Stimulated activated memory B cell treated with anti-CD40 and anti-IgM and Interleukin-4, amounts not matched to agents 10 μg/mL and 1 μg/mL and 100 μg/mL, for 72 hours (primary cell): ENCODE results near the gene OR10K2.
"Not testable (repeated sequence)": the region's sequence is repeated elsewhere in the genome, so short reads cannot be mapped to it uniquely, and the experiment has no call there.

Experiments
- ATAC-seq: fragments of 150-1000 bp; cut with Tn5 transposase; 2 replicates; pipeline ENCODE4 v1.10.0; 2021
- H3K27ac Mint-ChIP-seq: one replicate; pipeline ENCODE4 v1.8.0; 2022; ENCODE audit warnings: mild to moderate bottlenecking, mixed read lengths
- H3K27me3 Mint-ChIP-seq: one replicate; pipeline ENCODE4 v1.8.0; 2022; ENCODE audit warnings: mixed read lengths
- H3K36me3 Mint-ChIP-seq: one replicate; pipeline ENCODE4 v1.8.0; 2022; ENCODE audit warnings: mixed read lengths
- H3K4me1 Mint-ChIP-seq: one replicate; pipeline ENCODE4 v1.8.0; 2022; ENCODE audit warnings: mixed read lengths
- H3K4me3 Mint-ChIP-seq: one replicate; pipeline ENCODE4 v1.8.0; 2022; ENCODE audit warnings: mild to moderate bottlenecking, moderate library complexity, mixed read lengths
- H3K9me3 Mint-ChIP-seq: one replicate; pipeline ENCODE4 v1.8.0; 2022; ENCODE audit warnings: mixed read lengths

Gene OR10K2

GRCh38 chr1:158426137-158426536, at the start of gene OR10K2:
OR10K2 (minus strand) TSS chr1:158426237; CDS start chr1:158420866, 5,371 bp downstream.
- Mint-ChIP-seq H3K4me1 (no peaks in the 10 kb centered on the region), H3K27ac (no peak within 1 kb of the TSS), H3K27me3 (peaks cover 17% of the 10 kb centered on the region), H3K4me3 (no peak within 1 kb of the TSS), H3K9me3 (peaks cover 18% of the 10 kb centered on the region), H3K36me3 (no peaks in the 10 kb centered on the region)
- no peak for ATAC-seq

GRCh38 chr1:158471920-158472319, 45.9 kb upstream of the OR10K2 start, which contains the start of gene OR10R2:
OR10R2 (plus strand) TSS chr1:158472220; CDS start chr1:158472326, 106 bp downstream.
- Mint-ChIP-seq H3K27ac (no peak within 1 kb of the TSS), H3K4me1 (peaks cover 5% of the 10 kb centered on the region), H3K27me3 (peaks cover 12% of the 10 kb centered on the region), H3K9me3 (no peaks in the 10 kb centered on the region), H3K4me3 (no peak within 1 kb of the TSS), H3K36me3 (no peaks in the 10 kb centered on the region)
- ATAC-seq, result no peak

- H3K27me3 Mint-ChIP-seq, result no peaks in the 10 kb centered on the region
- no peaks in the 10 kb centered on the region for H3K36me3 Mint-ChIP-seq
- no peak within 1 kb of the TSS for H3K27ac Mint-ChIP-seq
- H3K4me1 Mint-ChIP-seq, result no peaks in the 10 kb centered on the region
- no peak within 1 kb of the TSS for H3K4me3 Mint-ChIP-seq
- H3K9me3 Mint-ChIP-seq, result no peaks in the 10 kb centered on the region
- ATAC-seq, result no peak
Measured at GRCh38 chr1:158461534-158461933, 35.5 kb upstream of the OR10K2 start, which contains the start of gene OR10K1. OR10K1 (plus strand) TSS chr1:158461834; CDS start chr1:158465562, 3,728 bp downstream.

GRCh38 chr1:158458263-158458662, 32.2 kb upstream of the OR10K2 start:
- Mint-ChIP-seq H3K4me1 (no peaks in the 10 kb centered on the region), H3K4me3 (no peak overlapping the region), H3K36me3 (no peaks in the 10 kb centered on the region), H3K9me3 (no peaks in the 10 kb centered on the region), H3K27me3 (no peaks in the 10 kb centered on the region), H3K27ac (no peak overlapping the region)
- no peak for ATAC-seq

GRCh38 chr1:158457246-158457645, 31.2 kb upstream of the OR10K2 start:
- no peaks in the 10 kb centered on the region for H3K4me1 Mint-ChIP-seq
- ATAC-seq, result no peak
- H3K27me3 Mint-ChIP-seq, result no peaks in the 10 kb centered on the region
- H3K36me3 Mint-ChIP-seq, result no peaks in the 10 kb centered on the region
- H3K27ac Mint-ChIP-seq, result no peak overlapping the region
- no peak overlapping the region for H3K4me3 Mint-ChIP-seq
- H3K9me3 Mint-ChIP-seq, result no peaks in the 10 kb centered on the region

GRCh38 chr1:158454537-158454936, 28.5 kb upstream of the OR10K2 start:
- peaks cover 8% of the 10 kb centered on the region for H3K9me3 Mint-ChIP-seq
- H3K4me3 Mint-ChIP-seq, result no peak overlapping the region
- no peaks in the 10 kb centered on the region for H3K4me1 Mint-ChIP-seq
- H3K36me3 Mint-ChIP-seq, result peaks cover 10% of the 10 kb centered on the region
- ATAC-seq, result no peak
- peaks cover 11% of the 10 kb centered on the region for H3K27me3 Mint-ChIP-seq
- H3K27ac Mint-ChIP-seq, result no peak overlapping the region

- Mint-ChIP-seq H3K9me3 (no peaks in the 10 kb centered on the region), H3K27me3 (no peaks in the 10 kb centered on the region), H3K4me1 (no peaks in the 10 kb centered on the region), H3K36me3 (no peaks in the 10 kb centered on the region), H3K27ac (no peak overlapping the region), H3K4me3 (no peak overlapping the region)
- ATAC-seq, result no peak
Measured at GRCh38 chr1:158445376-158445775, 19.3 kb upstream of the OR10K2 start.

- peaks cover 9% of the 10 kb centered on the region for H3K36me3 Mint-ChIP-seq
- no peak for ATAC-seq
- no peak overlapping the region for H3K27ac Mint-ChIP-seq
- peaks cover 22% of the 10 kb centered on the region for H3K27me3 Mint-ChIP-seq
- peaks cover 9% of the 10 kb centered on the region for H3K9me3 Mint-ChIP-seq
- peaks cover 7% of the 10 kb centered on the region for H3K4me1 Mint-ChIP-seq
- no peak overlapping the region for H3K4me3 Mint-ChIP-seq
Measured at GRCh38 chr1:158434741-158435140, 8.7 kb upstream of the OR10K2 start.

- H3K4me3 Mint-ChIP-seq, H3K27ac Mint-ChIP-seq, ATAC-seq, H3K36me3 Mint-ChIP-seq, H3K4me1 Mint-ChIP-seq: not testable (repeated sequence)
- H3K9me3 Mint-ChIP-seq, result peaks cover 23% of the 10 kb centered on the region
- H3K27me3 Mint-ChIP-seq, result peaks cover 27% of the 10 kb centered on the region
Measured at GRCh38 chr1:158430163-158430562, 4.1 kb upstream of the OR10K2 start.

GRCh38 chr1:158425027-158425426, 1.0 kb downstream of the OR10K2 start:
- Mint-ChIP-seq H3K36me3 (no peaks in the 10 kb centered on the region), H3K27me3 (peaks cover 7% of the 10 kb centered on the region), H3K4me1 (no peaks in the 10 kb centered on the region), H3K27ac (no peak overlapping the region), H3K9me3 (peaks cover 14% of the 10 kb centered on the region), H3K4me3 (no peak overlapping the region)
- no peak for ATAC-seq

- H3K36me3 Mint-ChIP-seq, result no peaks in the 10 kb centered on the region
- H3K27me3 Mint-ChIP-seq, result no peaks in the 10 kb centered on the region
- no peak overlapping the region for H3K27ac Mint-ChIP-seq
- H3K9me3 Mint-ChIP-seq, result no peaks in the 10 kb centered on the region
- H3K4me1 Mint-ChIP-seq, result no peaks in the 10 kb centered on the region
- no peak for ATAC-seq
- H3K4me3 Mint-ChIP-seq, result no peak overlapping the region
Measured at GRCh38 chr1:158422212-158422611, 3.8 kb downstream of the OR10K2 start.

GRCh38 chr1:158417586-158417985, 8.5 kb downstream of the OR10K2 start:
- H3K4me1 Mint-ChIP-seq, result no peaks in the 10 kb centered on the region
- no peaks in the 10 kb centered on the region for H3K36me3 Mint-ChIP-seq
- H3K9me3 Mint-ChIP-seq, result no peaks in the 10 kb centered on the region

GRCh38 chr1:158414651-158415345, 11.2 kb downstream of the OR10K2 start:
- H3K27me3 Mint-ChIP-seq, result no peaks in the 10 kb centered on the region
- no peaks in the 10 kb centered on the region for H3K4me1 Mint-ChIP-seq
- no peak overlapping the region for H3K4me3 Mint-ChIP-seq
- H3K27ac Mint-ChIP-seq, result no peak overlapping the region
- H3K36me3 Mint-ChIP-seq, result no peaks in the 10 kb centered on the region
- no peaks in the 10 kb centered on the region for H3K9me3 Mint-ChIP-seq
- no peak for ATAC-seq

More at GRCh38 chr1:158417586-158417985, 8.5 kb downstream of the OR10K2 start:
- Mint-ChIP-seq H3K4me3 (no peak overlapping the region), H3K27ac (no peak overlapping the region), H3K27me3 (no peaks in the 10 kb centered on the region)
- no peak for ATAC-seq

- H3K9me3 Mint-ChIP-seq, result no peaks in the 10 kb centered on the region
- no peak overlapping the region for H3K27ac Mint-ChIP-seq
- H3K36me3 Mint-ChIP-seq, result no peaks in the 10 kb centered on the region
- H3K4me1 Mint-ChIP-seq, result no peaks in the 10 kb centered on the region
- no peak for ATAC-seq
- H3K27me3 Mint-ChIP-seq, result no peaks in the 10 kb centered on the region
- no peak overlapping the region for H3K4me3 Mint-ChIP-seq
Measured at GRCh38 chr1:158407092-158407491, 18.9 kb downstream of the OR10K2 start.

- H3K4me1 Mint-ChIP-seq, result peaks cover 4% of the 10 kb centered on the region
- no peak for ATAC-seq
- H3K36me3 Mint-ChIP-seq, result no peaks in the 10 kb centered on the region
- no peaks in the 10 kb centered on the region for H3K9me3 Mint-ChIP-seq
- H3K27me3 Mint-ChIP-seq, result no peaks in the 10 kb centered on the region
- no peak overlapping the region for H3K4me3 Mint-ChIP-seq
- no peak overlapping the region for H3K27ac Mint-ChIP-seq
Measured at GRCh38 chr1:158400871-158401270, 25.2 kb downstream of the OR10K2 start.

GRCh38 chr1:158398818-158399514, 27.1 kb downstream of the OR10K2 start, which contains the start of gene OR10T2:
OR10T2 (minus strand) TSS chr1:158399466; CDS start chr1:158399466, 0 bp downstream.
- no peaks in the 10 kb centered on the region for H3K36me3 Mint-ChIP-seq
- no peaks in the 10 kb centered on the region for H3K9me3 Mint-ChIP-seq
- peaks cover 16% of the 10 kb centered on the region for H3K4me1 Mint-ChIP-seq
- H3K27me3 Mint-ChIP-seq, result no peaks in the 10 kb centered on the region
- H3K4me3 Mint-ChIP-seq, result no peak within 1 kb of the TSS
- H3K27ac Mint-ChIP-seq, result no peak within 1 kb of the TSS
- no peak for ATAC-seq
